Inflammatory macrophage (primary cell): ENCODE measurements around the gene HNRNPLL.

Source experiments
- DNase-seq, 2 donors: peaks; one replicate each; pipeline ENCODE4 v3.0.0-alpha.2; 2020 to 2022

The HNRNPLL gene

GRCh38 chr2:38527338-38528007 lies 75.3 kb downstream of the HNRNPLL start:
- no peak for DNase-seq

DNA sequence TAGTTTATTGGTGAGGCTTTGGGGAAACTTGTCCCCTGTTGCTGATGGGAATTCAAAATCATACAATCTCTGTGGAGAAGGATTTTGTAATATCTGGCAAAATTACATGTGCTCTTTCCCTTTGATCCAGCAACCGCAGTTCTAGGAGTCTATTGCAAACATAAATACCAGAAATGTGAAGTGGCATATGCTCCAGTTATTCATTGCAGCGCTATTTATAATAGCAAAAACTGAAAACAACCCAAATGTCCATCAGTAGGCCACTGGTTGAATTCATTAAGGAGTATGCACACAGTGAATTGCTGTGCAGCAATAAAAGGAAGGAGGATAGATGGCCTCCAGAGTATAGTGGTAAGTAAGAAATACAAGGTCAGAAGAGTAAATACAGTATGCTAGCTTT lies 76.5 kb downstream of the HNRNPLL start:
- DNase-seq: no peak

- no peak for DNase-seq
These were observed 78.1 kb downstream of the HNRNPLL start for GRCh38 chr2:38524580-38524979.

GRCh38 chr2:38523728-38524437 lies 78.8 kb downstream of the HNRNPLL start:
- DNase-seq: no peak

DNA sequence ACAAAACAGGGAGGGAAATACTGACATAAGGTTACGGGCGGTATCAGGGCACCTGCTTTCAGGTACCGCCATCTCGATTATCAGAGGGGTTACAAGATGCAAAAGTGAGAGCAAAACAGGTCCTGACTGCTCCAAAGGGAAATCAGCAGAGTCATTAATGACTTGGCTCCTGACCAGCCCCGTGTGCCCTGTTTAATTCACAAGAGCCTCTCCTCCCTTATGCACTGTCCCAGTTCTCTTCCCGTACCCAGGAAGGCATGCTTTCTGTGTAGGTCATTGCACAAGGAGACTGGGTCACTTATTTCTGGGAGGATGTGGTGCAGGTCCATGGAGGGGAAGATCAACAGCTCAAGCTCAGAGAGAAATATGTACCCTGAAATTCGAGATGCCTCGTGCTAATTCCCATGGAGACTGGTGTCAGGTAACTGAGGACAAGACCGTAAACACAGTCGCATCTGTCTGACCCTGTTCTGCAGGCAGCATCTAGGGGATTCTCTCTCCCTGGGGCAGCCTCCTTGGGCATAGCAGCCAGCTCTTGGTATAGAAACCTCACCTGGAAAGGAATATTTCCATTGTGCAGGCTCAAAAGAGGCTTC lies 79.9 kb downstream of the HNRNPLL start:
- DNase-seq: no peak

- DNase-seq: no peak
These were observed 80.9 kb downstream of the HNRNPLL start for GRCh38 chr2:38521835-38522234.

- no peak for DNase-seq
These were observed 85.4 kb downstream of the HNRNPLL start for GRCh38 chr2:38517284-38517683.

DNA sequence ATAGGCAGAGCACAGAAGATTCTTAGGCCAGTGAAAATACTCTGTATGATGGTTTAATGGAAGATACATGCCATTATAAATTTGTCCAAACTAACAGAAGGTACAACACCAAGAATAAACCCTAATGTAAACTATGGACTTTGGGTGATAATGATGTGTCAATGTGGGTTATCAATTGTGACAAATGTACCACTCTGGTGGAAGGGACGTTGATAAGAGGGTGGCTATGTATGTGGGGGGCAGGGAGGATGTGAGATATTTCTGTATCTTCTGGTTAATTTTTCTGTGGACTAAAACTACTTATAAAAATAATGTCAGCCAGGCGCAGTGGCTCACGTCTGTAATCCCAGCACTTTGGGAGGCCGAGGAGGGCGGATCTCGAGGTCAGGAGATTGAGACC lies 86.2 kb downstream of the HNRNPLL start:
- DNase-seq: no peak

GRCh38 chr2:38516122-38516521 lies 86.6 kb downstream of the HNRNPLL start:
- no peak for DNase-seq

GRCh38 chr2:38515155-38516074 lies 87.3 kb downstream of the HNRNPLL start:
- DNase-seq: no peak

DNA sequence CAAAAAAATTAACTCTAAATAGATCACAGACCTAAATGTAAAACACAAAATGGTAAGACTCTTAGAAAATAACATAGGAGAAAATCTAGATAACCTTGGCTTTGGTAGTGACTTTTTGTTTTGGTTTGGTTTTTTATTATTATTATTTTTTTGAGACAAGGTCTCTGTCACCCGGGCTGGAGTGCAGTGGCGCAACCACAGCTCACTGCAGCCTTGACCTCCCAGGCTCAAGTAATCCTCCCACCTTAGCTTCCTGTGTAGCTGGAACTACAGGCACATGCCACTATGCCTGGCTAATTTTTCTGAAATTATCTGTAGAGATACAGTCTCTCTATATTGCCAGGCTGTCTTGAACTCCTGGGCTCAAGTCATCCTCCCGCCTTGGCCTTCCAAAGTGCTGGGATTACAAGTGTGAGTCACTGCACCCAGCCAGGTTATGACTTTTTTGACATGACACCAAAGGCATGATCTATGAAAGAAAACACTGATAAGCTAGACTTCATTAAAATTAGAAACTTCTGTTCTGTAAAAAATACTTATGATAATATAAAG lies 88.0 kb downstream of the HNRNPLL start:
- DNase-seq: peak in 1 of 2 donors; percentile 17

GRCh38 chr2:38512211-38512610 lies 90.5 kb downstream of the HNRNPLL start:
- DNase-seq: peak; percentile 11 to 33
